ENCODE data around the gene PDCD2L.
"Not testable (repeated sequence)": the region's sequence is repeated elsewhere in the genome, so short reads cannot be mapped to it uniquely, and the experiment has no call there.

Gene PDCD2L

DNA sequence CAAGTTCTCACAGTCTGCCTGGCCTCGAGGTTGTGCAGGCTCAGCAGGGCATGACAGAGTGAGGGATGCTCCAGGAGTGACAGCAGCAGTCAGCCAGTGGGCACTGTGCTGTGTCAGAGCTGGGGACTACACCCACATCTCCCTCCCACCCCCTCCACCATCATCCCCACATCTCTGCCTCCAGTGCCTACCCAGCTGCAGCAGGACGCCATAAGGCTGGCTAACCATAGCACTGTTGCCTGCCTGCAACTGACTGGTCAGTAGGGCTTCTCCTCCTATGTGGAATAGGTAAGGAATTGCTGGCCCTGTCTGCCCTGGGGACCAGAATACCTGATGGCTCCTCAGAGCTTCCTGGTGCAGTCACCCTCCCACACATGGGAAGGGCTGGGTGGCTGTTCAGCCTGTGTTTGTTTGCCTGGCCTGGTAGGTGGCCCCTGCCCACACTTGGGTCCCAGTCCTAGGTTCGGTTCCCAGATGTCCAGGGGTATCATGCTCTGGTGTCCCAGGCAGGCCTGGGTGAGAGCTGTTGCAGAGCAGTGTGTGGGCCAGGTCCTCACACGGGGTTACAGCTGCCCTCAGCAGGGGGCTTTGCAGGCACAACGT lies 23.5 kb upstream of the PDCD2L start:
- no peak for DNase-seq

DNA sequence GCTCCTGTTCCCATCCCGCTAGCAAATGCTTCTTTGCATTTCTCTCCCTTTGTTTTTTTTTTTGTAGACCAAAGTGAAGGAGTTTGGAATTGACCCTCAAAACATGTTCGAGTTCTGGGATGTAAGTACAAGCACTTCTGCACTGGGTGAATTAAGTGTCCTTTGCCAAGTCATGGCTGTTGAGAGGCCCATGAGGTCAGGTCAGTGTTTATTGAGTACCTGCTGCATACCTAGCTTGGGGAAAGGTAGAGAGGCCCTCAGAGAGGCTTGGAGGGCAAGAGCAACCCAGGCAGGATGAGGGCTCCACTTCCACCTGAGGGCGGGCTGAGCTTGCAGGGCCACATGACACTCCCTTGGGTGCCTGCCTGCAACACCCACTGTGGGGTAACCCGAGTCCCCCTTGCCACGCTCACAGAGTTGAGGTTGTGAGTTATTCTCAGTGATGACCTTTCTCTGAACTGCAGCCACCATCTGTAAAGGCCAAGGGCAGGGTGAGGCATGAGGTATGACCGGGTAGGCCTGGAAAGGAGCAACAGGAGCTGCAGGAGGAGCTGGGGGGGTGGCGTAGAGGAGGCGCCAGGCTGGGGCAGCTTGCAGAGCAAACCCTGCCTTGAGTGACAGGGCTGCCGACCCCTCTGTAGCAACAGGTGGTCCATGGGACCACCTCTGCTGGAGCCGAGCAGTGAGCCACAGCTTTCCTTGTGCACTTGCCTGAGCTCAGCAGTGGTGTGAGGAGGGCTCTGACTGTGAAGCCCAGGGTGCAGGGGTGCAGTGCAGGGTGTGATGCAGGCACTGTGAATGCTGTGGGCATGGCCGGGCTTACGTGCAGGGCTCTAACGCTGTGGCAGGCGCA lies 22.6 kb upstream of the PDCD2L start:
- DNase-seq = no peak

DNA sequence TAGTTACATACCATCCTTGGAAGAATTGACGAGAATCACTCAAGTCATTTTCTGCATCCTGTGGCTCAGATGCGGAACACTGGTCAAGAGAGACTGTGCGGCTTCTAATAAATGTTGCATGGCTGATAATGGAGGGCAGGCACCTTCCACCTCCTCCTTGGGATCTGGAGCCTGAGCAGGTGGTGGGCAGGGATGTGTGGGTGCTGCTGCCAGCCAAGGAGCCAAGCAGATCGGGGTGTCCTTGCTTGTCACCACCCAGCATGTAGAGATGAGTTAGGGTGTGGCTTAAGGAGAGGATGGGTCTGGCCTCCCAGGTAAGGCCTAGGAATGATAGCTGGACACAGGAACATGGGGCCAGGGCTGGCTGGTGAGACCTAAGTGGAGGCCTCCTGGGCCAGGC lies 21.7 kb upstream of the PDCD2L start:
- DNase-seq = no peak

DNA sequence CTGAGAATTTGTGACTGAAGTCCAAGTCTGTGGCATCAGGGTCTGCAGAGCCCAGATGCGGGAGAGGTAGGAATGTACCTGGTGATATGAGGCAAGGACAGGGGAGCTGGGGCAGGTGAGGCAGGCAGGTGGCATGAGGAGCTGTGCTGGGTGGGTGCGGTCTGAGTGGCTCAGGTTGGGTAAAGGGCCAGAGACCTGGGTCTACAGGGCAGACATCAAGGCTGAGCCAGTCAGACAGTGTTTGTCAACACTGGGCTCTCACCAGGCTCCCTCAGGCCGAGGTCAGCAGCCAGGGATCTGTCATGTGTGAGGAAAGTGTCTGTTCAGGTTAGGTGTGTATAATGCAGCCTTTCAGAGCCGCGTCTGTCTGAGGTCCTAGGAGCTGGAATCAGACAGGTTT lies 20.6 kb upstream of the PDCD2L start:
- no peak for DNase-seq

DNA sequence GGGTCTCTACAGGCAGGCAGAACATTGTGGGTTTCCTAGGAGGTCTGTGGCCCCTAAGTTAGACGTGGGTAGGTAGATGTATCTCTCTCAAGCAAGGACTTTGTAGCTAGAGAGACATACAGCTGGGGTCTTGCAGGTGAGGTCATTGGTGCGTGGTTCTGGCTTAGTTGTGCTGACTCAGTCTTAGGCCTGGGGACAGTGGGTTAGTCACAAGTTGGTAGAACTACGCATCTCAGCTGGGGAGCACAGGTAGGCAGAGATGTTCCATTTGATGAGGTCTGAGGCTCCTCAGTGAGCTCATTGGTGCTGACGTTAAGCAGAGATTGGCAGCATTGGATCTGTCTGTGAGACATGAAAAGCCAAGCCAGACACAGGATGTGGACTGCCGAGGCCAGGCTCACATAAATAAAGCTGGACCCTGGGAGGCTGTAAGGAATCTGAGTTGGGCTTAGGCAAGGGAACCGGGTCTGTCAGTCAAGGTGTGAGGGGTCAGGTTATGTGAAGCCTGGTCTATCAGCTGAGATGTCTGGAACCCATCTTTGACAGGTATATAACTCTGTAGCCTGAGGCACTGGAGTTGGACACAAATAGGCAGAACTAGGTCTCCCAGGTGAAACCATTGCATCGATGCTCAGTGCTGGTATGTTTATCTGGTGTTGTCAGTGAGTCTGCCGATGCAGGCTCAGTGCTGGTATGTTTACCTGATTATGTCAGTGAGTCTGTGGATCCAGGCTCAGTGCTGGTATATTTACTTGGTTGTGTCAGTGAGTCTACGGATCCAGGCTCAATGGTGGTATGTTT lies 17.4 kb upstream of the PDCD2L start:
- DNase-seq = no peak

DNA sequence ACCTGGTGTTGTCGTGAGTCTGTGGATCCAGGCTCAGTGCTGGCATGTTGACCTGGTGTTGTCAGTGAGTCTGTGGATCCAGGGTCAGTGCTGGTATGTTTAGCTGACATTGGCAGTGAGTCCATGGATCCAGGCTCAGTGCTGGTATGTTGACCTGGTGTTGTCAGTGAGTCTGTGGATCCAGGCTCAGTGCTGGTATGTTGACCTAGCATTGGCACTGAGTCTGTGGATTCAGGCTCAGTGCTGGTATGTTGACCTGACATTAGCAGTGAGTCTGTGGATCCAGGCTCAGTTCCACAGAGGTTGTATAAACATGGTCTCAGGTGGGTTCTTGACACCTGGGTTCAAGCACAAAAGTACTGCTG lies 16.8 kb upstream of the PDCD2L start:
- no peak for DNase-seq

DNA sequence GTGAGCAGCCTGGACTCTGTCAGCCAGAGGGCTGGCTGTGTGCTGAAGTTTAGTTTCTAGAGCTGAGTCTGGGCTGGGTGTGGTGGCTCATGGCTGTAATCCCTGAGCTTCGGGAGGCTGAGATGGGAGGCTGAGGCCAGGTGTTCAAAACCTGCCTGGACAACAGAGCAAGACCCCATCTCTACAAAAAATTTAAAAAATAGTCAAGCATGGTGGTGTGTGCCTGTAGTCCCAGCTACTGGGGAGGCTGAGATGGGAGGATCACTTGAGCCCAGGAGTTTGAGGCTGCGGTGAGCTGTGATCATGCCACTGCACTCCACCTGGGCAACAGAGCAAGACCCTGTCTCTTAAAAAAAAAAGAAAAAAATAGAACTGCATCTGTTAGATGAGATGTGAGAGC lies 15.5 kb upstream of the PDCD2L start:
- DNase-seq = not testable (repeated sequence)

DNA sequence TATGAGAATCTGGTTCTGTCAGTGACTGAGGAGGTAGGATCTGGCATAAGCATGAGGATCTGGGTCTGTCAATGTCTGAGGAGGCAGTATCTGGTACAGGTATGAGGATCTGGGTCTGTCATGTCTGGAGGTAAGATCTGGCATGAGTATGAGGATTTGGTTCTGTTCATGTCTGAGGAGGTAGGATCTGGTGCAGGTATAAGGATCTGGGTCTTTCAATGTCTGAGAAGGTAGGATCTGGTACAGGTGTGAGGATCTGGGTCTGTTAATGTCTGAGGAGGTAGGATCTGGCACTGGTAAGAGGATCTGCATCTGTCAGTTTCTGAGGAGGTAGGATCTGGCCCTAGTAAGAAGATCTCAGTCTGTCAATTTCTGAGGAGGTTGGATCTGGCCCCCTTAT lies 12.4 kb upstream of the PDCD2L start:
- DNase-seq = no peak

DNA sequence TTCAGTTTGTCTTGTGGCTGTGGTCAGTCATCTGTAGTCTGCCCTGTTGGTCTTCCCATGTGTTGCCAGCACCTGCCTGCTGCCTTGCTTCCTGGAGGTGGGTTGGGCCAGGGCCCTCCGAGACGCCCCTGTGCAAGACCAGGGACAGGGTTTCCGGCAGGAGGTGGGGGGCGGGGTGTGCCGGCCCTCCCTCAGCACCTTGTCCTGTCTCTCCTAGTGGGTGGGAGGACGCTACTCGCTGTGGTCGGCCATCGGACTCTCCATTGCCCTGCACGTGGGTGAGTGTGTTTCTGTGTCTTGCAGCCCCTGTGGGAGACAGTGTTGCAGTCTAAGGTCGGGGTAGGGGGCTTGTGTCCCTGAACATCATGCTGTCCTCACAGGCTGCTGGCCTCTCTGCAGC lies 11.2 kb upstream of the PDCD2L start:
- no peak for DNase-seq

DNA sequence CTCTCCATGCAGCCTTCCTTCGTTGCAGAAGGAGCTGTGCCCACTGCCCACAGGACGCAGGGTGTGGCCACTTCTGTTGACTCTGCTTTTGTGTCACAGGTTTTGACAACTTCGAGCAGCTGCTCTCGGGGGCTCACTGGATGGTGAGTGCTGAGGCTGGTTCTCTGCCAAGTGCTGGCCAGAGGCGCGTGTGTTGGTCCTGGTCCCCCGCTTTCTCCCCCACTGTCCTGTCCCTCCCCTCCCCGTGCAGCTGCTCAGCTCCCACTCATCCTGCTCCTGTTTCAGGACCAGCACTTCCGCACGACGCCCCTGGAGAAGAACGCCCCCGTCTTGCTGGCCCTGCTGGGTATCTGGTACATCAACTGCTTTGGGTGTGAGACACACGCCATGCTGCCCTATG lies 10.6 kb upstream of the PDCD2L start:
- no peak for DNase-seq

DNA sequence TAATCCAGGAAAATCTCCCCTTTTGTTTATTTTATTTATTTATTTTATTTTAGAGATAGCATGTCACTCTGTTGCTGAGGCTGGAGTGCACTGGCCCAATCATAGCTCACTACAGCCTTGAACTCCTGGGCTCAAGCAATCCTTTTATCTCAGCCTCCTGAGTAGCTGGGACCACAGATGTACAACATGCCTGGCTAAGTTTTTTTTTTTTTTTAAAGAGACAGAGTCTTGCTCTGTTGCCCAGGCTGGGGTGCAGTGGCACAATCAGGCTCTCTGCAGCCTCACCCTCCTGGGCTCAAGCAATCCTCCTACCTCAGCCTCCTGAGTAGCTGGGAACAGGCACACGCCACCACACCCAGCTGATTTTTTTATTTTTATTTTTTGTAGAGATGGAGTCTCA lies 6.3 kb upstream of the PDCD2L start:
- no peak for DNase-seq

DNA sequence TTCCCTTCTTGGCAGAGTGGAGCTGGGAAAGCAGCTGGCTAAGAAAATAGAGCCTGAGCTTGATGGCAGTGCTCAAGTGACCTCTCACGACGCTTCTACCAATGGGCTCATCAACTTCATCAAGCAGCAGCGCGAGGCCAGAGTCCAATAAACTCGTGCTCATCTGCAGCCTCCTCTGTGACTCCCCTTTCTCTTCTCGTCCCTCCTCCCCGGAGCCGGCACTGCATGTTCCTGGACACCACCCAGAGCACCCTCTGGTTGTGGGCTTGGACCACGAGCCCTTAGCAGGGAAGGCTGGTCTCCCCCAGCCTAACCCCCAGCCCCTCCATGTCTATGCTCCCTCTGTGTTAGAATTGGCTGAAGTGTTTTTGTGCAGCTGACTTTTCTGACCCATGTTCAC lies 4.3 kb upstream of the PDCD2L start:
- DNase-seq = no peak

DNA sequence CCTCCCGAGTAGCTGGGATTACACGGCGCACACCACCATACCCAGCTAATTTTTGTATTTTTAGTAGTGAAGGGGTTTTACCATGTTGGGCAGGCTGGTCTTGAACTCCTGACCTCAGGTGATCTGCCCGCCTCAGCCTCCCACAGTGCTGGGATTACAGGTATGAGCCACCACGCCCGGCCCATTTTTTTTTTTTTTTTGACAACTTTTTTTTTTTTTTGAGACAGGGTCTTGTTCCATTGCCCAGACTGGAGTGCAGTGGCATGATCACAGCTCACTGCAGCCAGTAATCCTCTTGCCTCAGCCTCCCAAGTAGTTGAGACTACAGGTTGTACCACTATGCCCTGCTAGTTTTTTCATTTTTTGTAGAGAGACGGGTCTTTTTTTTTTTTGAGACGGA lies 3.4 kb upstream of the PDCD2L start:
- DNase-seq = not testable (repeated sequence)

DNA sequence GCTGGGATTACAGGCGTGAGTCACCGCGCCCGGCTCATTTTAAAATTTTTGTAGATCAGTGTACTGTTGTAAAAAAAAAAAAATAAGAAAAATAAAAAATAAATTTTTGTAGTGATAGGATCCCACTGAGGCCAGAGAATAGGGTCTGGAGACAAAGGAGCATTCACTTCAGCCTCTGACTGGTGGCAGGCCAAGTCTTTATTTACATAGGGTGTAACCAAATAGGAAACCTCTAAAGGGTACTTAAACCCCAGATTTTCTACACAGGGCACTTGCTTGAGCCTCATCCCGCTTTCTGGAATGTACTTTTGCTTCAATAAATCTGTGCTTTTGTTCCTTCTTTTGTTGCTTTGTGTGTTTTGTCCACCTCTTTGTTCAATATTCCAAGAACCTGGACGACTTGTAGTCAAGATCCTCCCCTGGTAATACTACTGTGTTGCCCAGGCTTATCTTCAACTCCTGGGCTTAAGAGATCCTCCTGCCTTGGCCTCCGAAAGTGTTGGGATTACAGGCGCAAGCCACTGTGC lies 2.1 kb upstream of the PDCD2L start:
- DNase-seq = no peak

DNA sequence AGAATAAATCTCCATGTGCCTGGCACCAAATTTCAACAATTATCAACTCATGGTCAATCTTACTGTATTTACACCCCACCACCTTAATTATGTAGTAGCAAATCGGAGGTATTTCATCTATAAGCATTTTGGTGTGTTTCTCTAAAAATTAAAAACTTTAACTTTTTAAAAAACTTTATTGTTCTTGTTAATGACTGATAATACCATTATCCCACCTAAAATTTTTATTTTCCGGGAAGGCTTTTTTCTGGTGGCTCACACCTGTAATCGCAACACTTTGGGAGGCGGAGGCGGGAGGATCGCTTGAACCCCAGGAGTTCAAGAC lies 453 bp upstream of the PDCD2L start:
- no peak for DNase-seq

DNA sequence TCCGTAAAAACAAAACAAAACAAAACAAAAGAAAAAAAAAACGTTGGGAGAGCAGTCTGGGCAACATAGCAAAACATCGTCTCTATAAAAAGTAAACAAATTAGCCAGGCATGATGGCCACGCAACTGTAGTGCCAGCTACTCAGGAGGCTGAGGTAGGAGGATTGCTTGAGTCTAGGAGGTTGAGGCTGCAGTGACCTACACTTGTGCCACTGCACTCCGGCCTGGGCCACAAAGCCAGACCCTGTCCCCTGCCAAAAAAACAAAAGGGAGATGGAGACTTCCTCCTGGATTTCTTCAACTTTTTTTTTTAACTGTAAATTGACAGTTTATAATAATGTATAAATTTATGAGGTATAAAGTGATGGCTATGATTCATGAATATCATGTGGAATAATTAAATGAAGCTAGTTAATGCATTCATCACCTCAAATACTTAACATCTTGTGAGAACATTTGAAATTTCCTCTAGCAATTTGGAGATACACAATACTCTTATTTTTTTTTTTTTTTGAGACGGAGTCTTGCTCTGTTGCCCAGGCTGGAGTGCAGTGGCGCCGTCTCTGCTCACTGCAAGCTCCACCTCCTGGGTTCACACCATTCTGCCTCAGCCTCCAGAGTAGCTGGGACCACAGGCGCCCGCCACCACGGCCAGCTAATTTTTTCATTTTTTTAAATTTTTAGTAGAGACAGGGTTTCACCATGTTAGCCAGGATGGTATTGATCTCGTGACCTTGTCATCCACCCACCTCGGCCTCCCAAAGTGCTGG lies 1.9 kb downstream of the PDCD2L start:
- DNase-seq = no peak

DNA sequence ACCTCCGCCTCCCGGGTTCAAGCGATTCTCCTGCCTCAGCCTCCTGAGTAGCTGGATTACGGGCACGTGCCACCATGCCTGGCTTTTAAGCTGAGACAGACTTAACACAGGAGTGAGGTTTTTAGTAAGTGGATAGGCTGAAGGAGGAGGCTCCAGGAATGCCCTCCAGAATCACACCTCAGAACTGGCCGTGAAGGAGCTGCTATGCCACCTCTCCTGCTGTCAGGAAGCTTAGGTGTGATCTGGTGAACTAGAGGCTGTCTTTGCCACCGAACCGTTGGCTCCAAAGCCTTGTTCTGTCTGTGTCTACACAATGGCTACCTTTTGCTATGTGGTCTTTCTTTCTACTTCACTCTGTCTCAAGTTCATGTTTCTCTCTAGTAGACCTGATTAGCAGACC lies 4.2 kb downstream of the PDCD2L start:
- no peak for DNase-seq

DNA sequence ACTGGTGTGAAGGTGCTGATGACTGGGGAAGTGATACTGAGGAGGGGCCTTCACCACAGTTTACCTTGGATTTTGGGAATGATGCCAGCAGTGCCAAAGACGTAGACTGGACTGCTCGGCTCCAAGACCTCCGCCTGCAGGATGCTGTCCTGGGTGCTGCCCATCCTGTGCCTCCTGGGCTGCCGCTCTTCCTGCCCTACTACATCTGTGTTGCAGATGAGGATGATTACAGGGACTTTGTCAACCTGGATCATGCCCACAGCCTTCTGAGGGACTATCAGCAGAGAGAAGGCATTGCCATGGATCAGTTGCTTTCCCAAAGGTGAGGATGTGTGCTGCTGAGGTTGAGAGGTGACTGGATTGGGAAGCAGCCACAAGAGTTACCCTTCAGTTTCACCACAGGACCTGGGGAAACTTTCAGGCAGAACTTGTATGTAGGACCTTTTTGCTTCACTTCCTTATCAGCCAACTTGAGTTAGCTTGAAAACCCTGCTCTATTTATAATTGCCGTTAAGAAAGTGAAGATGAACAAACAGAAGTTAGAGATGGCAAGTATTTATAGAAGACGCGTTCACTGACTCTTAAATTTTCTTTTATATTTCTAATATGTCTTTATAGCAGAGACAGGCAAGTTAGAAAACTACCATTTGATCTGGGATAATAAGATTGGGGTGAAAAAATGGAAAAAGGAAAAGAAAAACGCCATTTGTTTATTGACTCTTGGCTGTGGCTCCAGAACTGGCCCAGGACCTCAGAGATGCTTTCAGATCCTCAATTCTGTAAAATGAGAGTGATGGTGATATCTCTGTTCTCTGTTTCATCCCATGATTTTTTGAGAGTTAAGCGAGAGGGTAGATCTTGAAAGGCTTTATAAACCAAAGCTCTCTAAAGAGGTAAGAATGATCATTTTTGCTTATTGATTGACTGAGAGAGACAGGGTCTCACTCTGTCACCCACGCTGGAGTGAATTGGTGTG lies 5.3 kb downstream of the PDCD2L start:
- DNase-seq = no peak

DNA sequence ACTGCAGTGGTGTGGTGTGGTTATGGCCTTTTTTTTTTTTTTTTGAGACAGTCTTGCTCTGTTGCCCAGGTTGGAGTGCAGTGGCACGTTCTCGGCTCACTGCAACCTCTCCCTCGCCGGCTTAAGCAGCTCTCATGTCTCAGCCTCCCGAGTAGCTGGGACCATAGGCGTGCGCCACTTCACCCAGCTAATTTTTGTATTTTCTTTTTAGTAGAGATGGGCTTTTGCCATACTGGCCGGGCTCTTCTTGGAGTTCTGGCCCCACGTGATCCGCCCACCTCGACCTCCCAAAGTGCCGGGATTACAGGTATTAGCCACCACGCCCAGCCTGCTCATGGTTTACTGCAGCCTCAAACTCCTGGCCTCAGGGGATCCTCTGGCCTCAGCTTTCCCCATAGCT lies 7.0 kb downstream of the PDCD2L start:
- no peak for DNase-seq

DNA sequence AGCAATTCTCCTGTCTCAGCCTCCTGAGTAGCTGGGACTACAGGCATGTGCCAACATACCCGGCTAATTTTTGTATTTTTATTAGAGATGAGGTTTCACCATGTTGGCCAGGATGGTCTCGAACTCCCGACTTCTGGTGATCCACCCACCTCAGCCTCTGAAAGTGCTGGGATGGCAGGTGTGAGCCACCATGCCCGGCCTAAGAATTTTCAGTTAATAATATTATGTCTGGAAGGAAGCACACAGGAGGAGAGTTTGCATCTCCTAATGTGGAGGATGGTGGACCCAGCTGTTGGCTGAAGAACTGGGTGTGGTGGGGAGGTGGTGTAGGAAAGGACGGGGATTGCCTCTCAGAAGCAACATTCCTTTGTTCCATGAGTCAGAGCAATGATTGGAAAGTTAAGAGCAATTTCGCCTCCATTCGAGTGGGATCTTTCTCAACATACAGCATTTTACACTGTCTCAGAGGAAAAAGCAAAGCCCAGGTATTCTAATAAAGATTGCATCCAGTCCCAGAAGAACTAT lies 11.9 kb downstream of the PDCD2L start:
- no peak for DNase-seq

DNA sequence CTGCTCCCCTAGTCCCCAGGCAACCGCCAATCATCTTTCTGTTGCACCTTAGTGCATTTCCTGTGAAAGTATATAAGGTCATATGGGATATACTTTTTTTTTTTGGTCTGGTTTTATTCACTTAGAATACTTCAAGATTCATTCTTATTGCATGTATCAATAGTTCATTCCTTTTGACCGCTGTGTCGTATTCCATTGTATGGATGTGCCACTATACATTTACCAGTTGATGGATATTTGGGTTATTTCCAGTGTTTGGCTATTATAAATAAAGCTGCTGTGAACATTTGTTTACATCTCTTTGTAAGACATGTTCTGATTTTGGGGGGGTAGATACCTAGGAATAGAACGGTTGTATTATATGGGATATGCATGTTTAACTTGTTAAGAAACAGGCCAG lies 14.1 kb downstream of the PDCD2L start:
- no peak for DNase-seq

All from activated CD8-positive, alpha-beta memory T cell treated with anti-CD3 and anti-CD28 coated beads for 24 hours (primary cell).